AG08395 (cell line): ENCODE results near the gene LBHD2.
"Not testable (repeated sequence)": the region's sequence is repeated elsewhere in the genome, so short reads cannot be mapped to it uniquely, and the experiment has no call there.

Experiments
- DNase-seq: peaks from one replicate; pipeline ENCODE4 v3.0.0; 2012; ENCODE audit warnings: mixed read lengths, low spot score

Gene LBHD2

GRCh38 chr14:103104654-103105452 lies 20.8 kb downstream of the LBHD2 start:
- peak; percentile 69 for DNase-seq

- no peak for DNase-seq
Measured at GRCh38 chr14:103105580-103106150, 21.7 kb downstream of the LBHD2 start.

GRCh38 chr14:103107455-103107854 lies 23.4 kb downstream of the LBHD2 start:
- no peak for DNase-seq

GRCh38 chr14:103107941-103108748 lies 24.1 kb downstream of the LBHD2 start:
- DNase-seq: no peak

GRCh38 chr14:103108749-103109207 lies 24.8 kb downstream of the LBHD2 start:
- no peak for DNase-seq

- DNase-seq: peak; percentile 49
Measured at GRCh38 chr14:103109535-103110441, 25.8 kb downstream of the LBHD2 start.

GRCh38 chr14:103110681-103111231 lies 26.7 kb downstream of the LBHD2 start:
- DNase-seq: no peak

- DNase-seq: no peak
Measured at GRCh38 chr14:103111232-103111868, 27.3 kb downstream of the LBHD2 start.

GRCh38 chr14:103112400-103113243 lies 28.6 kb downstream of the LBHD2 start:
- DNase-seq: no peak

GRCh38 chr14:103113303-103113702 lies 29.3 kb downstream of the LBHD2 start:
- no peak for DNase-seq

GRCh38 chr14:103113774-103114173 lies 29.8 kb downstream of the LBHD2 start:
- no peak for DNase-seq

GRCh38 chr14:103115086-103115679 lies 31.2 kb downstream of the LBHD2 start:
- DNase-seq: not testable (repeated sequence)

- DNase-seq: no peak
Measured at GRCh38 chr14:103115845-103116572, 32.0 kb downstream of the LBHD2 start.

- DNase-seq: no peak
Measured at GRCh38 chr14:103116636-103117035, 32.6 kb downstream of the LBHD2 start.

GRCh38 chr14:103117499-103117898 lies 33.5 kb downstream of the LBHD2 start:
- DNase-seq: not testable (repeated sequence)

- no peak for DNase-seq
Measured at GRCh38 chr14:103118018-103118662, 34.1 kb downstream of the LBHD2 start.

GRCh38 chr14:103118663-103119404 lies 34.8 kb downstream of the LBHD2 start:
- DNase-seq: no peak
